Measurements from ENCODE around the gene SMG7. TPM values are rescaled to one million over a fixed set of nuclear protein-coding genes. Genes with fewer than 3 reads are reported as not detected.

The SMG7 gene
- total RNA-seq, 1 donor from 2014 or later, result 26.4 TPM

DNA sequence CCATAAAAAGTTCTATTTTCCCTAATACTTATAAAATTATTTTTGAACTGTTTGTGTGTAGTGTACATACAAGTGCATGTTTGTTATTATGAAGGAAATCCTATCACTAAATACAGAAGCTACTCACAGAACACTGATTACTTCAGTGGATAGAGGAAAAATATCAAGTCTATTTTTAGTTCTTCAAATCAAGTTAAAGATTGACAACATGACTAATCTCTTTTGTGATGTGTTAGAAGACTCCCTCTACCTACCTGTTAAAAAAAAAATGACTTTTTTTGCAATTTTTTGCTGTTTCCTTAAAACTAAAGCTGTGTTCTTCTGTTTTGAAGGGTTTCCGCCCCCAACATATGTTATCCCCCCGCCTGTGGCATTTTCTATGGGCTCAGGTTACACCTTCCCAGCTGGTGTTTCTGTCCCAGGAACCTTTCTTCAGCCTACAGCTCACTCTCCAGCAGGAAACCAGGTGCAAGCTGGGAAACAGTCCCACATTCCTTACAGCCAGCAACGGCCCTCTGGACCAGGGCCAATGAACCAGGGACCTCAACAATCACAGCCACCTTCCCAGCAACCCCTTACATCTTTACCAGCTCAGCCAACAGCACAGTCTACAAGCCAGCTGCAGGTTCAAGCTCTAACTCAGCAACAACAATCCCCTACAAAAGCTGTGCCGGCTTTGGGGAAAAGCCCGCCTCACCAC is 72.4 kb downstream of the SMG7 start:
- Histone ChIP-seq H3K9me3 (no peaks in the 10 kb centered on the region), H3K4me1 (no peaks in the 10 kb centered on the region), H3K27ac (no peak overlapping the region), H3K4me3 (no peak overlapping the region), H3K27me3 (no peaks in the 10 kb centered on the region), H3K36me3 (peaks cover 56 to 76% of the 10 kb centered on the region in 2 donors)
- no peak for TF ChIP-seq CTCF (IDR thresholded peaks at IDR 0.05)
- intact Hi-C loops (cut with DNase I), result loop anchor here (5.0 kb wide), 1 partner anchor 78 kb away; no protein-coding TSS in a partner anchor
- no peak for DNase-seq (ENCODE audit: low spot score in 2 of 2)

DNA sequence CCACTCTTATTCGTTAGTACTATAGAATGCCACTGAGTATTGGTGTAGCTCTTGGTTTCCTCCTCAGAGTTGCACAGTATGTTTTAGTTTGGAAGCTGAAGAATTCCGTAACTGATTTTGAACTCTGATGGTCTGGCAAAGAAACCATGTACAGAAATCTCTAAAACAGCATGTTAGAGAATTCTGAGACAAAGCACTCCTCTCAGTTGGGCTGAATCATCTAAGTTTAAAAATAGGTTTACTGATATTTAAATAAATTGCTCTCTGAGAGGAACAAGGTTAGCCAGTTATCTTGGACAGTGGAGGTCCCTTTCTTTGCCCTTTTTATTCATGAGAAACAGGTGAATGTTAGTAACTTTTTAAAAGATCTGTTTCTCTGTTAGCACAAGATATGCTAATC is 74.1 kb downstream of the SMG7 start:
- peaks cover 63 to 74% of the 10 kb centered on the region in 2 donors for H3K36me3 ChIP-seq
- H3K9me3 ChIP-seq, result no peaks in the 10 kb centered on the region
- no peaks in the 10 kb centered on the region for H3K27me3 ChIP-seq
- H3K4me3 ChIP-seq, result no peak overlapping the region
- intact Hi-C loops (cut with DNase I), result loop anchor here (5.0 kb wide), 1 partner anchor 76 kb away; no protein-coding TSS in a partner anchor
- no peaks in the 10 kb centered on the region for H3K4me1 ChIP-seq
- H3K27ac ChIP-seq, result peak overlapping the region in 1 of 2 donors; percentile 8
- no peak for DNase-seq (ENCODE audit: low spot score in 2 of 2)
- TF ChIP-seq CTCF (IDR thresholded peaks at IDR 0.05), result no peak

GRCh38 chr1:183548116-183548515 is 75.8 kb downstream of the SMG7 start:
- Histone ChIP-seq H3K4me1 (no peaks in the 10 kb centered on the region), H3K9me3 (no peaks in the 10 kb centered on the region), H3K27me3 (no peaks in the 10 kb centered on the region), H3K36me3 (peaks cover 67 to 79% of the 10 kb centered on the region in 2 donors), H3K4me3 (no peak overlapping the region), H3K27ac (no peak overlapping the region)
- DNase-seq (ENCODE audit: low spot score in 2 of 2), result no peak
- TF ChIP-seq CTCF (IDR thresholded peaks at IDR 0.05), result no peak
- intact Hi-C loops (cut with DNase I), result loop anchor here (5.0 kb wide), 1 partner anchor 74 kb away; no protein-coding TSS in a partner anchor

- no peaks in the 10 kb centered on the region for H3K4me1 ChIP-seq
- no peak overlapping the region for H3K4me3 ChIP-seq
- H3K9me3 ChIP-seq, result no peaks in the 10 kb centered on the region
- no peak for TF ChIP-seq CTCF (IDR thresholded peaks at IDR 0.05)
- peaks cover 72 to 75% of the 10 kb centered on the region in 2 donors for H3K36me3 ChIP-seq
- intact Hi-C loops (cut with DNase I), result no loop called here
- H3K27me3 ChIP-seq, result no peaks in the 10 kb centered on the region
- H3K27ac ChIP-seq, result no peak overlapping the region
- DNase-seq (ENCODE audit: low spot score in 2 of 2), result no peak
These were observed 78.6 kb downstream of the SMG7 start for GRCh38 chr1:183550915-183551314.

DNA sequence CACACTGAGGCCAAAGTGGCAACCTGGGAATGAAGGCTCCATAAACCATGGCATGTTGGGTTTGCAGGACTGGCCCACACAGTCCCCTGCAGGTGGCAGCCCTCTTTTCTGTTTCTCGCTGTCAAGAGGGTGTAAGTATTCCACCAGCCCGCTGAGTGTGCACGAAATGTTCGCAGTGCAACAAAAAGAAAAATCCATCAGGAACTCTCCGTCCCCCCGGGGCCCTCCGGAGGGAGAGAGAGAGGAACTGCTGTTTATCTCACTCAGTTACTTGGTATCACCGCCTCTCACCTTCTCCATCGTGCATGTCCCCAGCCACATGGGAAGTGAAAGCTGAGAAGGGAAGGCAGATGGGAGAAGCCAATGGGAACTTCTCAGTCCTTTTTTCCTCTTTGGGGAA is 79.6 kb downstream of the SMG7 start:
- intact Hi-C loops (cut with DNase I), result no loop called here
- no peak overlapping the region for H3K27ac ChIP-seq
- no peak for DNase-seq (ENCODE audit: low spot score in 2 of 2)
- no peaks in the 10 kb centered on the region for H3K9me3 ChIP-seq
- no peaks in the 10 kb centered on the region for H3K4me1 ChIP-seq
- no peak overlapping the region for H3K4me3 ChIP-seq
- no peaks in the 10 kb centered on the region for H3K27me3 ChIP-seq
- peaks cover 63 to 68% of the 10 kb centered on the region in 2 donors for H3K36me3 ChIP-seq
- peak in 1 of 3 experiments; percentile 9 for TF ChIP-seq CTCF (IDR thresholded peaks at IDR 0.05)

Measured in ascending aorta (tissue), 2 donors.